ENCODE data around the gene PITPNC1. TPM values are rescaled to one million over a fixed set of nuclear protein-coding genes. Genes with fewer than 3 reads are reported as not detected.

The PITPNC1 gene
- polyA plus RNA-seq, 1 of the 3 experiments (the other 2 are of a cell fraction) = 18.4 TPM

- H3K27me3 ChIP-seq (ENCODE audit: insufficient read depth) = no peaks in the 10 kb centered on the region
- no peaks in the 10 kb centered on the region for H4K20me1 ChIP-seq (ENCODE audit: insufficient read depth)
- no peaks in the 10 kb centered on the region for H3K9me2 ChIP-seq
- H3K9me3 ChIP-seq = no peaks in the 10 kb centered on the region
- H3K27ac ChIP-seq (ENCODE audit: low read depth in 2 of 2, low read length in 1 of 2) = no peak overlapping the region
- H3F3A ChIP-seq (replicated peaks; ENCODE audit: insufficient read depth) = no peaks in the 10 kb centered on the region
- no peak overlapping the region for H2AFZ ChIP-seq (ENCODE audit: low read depth)
- no peak overlapping the region for H3K4me2 ChIP-seq
- no peaks in the 10 kb centered on the region for H3K36me3 ChIP-seq (replicated peaks in 1 of 2; ENCODE audit: control insufficient read depth in 1 of 2, insufficient read depth in 2 of 2, low read length in 1 of 2)
- no peak overlapping the region for H3K4me3 ChIP-seq (ENCODE audit: low read depth in 2 of 2, low read length in 1 of 2)
- 88% methylated on average over 5 of the region's 5 CpGs for WGBS (ENCODE audit: low lambda C conversion rate)
- DNase-seq = no peak
- H3K79me2 ChIP-seq (ENCODE audit: insufficient read depth) = no peaks in the 10 kb centered on the region; the same call in 1 of the 2 replicates
- no peak overlapping the region for H3K9ac ChIP-seq
- CTCF ChIA-PET = interaction anchor here (0.6 to 1.1 kb wide), 2 partner anchors 9 to 141 kb away, joined by 3 read pairs; no protein-coding TSS in a partner anchor
- peaks cover 0 to 18% of the 10 kb centered on the region in 2 experiments; a peak in 1 of 4 replicates for H3K4me1 ChIP-seq (ENCODE audit: control insufficient read depth in 1 of 2, insufficient read depth in 2 of 2, low read depth in 1 of 2, low read length in 1 of 2)
- POLR2A ChIA-PET = interaction anchor here (0.9 kb wide), 1 partner anchor 9 kb away, joined by 4 read pairs; no protein-coding TSS in a partner anchor
- TF ChIP-seq ZBTB33 (IDR thresholded peaks at IDR 0.05; ENCODE audit: borderline replicate concordance, low read depth) = no peak
- TF ChIP-seq TAF1 (IDR thresholded peaks at IDR 0.05; ENCODE audit: borderline replicate concordance, low read depth, low read length) = no peak
- no peak for TF ChIP-seq SIN3A (IDR thresholded peaks at IDR 0.05; ENCODE audit: borderline replicate concordance, low read depth, low read length)
- no peak for TF ChIP-seq TCF12 (IDR thresholded peaks at IDR 0.05)
- no peak for TF ChIP-seq EZH2phosphoT487 (IDR thresholded peaks at IDR 0.05; ENCODE audit: borderline replicate concordance, low read depth)
- TF ChIP-seq JUND (IDR thresholded peaks at IDR 0.05) = no peak
- no peak for TF ChIP-seq NFIC (IDR thresholded peaks at IDR 0.05; ENCODE audit: borderline replicate concordance)
Measured at GRCh38 chr17:67519801-67520251, 142.7 kb downstream of the PITPNC1 start.

- H3K27me3 ChIP-seq (ENCODE audit: insufficient read depth) = no peaks in the 10 kb centered on the region
- WGBS (ENCODE audit: low lambda C conversion rate) = 93% methylated on average over 13 of the region's 13 CpGs
- H2AFZ ChIP-seq (ENCODE audit: low read depth) = no peak overlapping the region
- H3K4me1 ChIP-seq (ENCODE audit: control insufficient read depth in 1 of 2, insufficient read depth in 2 of 2, low read depth in 1 of 2, low read length in 1 of 2) = peaks cover 0 to 12% of the 10 kb centered on the region in 2 experiments; a peak in 1 of 4 replicates
- H3K9me3 ChIP-seq = no peaks in the 10 kb centered on the region
- H3K4me3 ChIP-seq (ENCODE audit: low read depth in 2 of 2, low read length in 1 of 2) = no peak overlapping the region
- no peaks in the 10 kb centered on the region for H3K36me3 ChIP-seq (replicated peaks in 1 of 2; ENCODE audit: control insufficient read depth in 1 of 2, insufficient read depth in 2 of 2, low read length in 1 of 2)
- no peaks in the 10 kb centered on the region; the same call in 1 of the 2 replicates for H3K79me2 ChIP-seq (ENCODE audit: insufficient read depth)
- ChIA-PET POLR2A (interaction anchor here (0.9 kb wide), 1 partner anchor 9 kb away, joined by 4 read pairs; no protein-coding TSS in a partner anchor), CTCF (interaction anchor here (0.6 to 1.8 kb wide), 5 partner anchors 8 to 142 kb away, joined by 3 to 5 read pairs (median 3); no protein-coding TSS in a partner anchor)
- H4K20me1 ChIP-seq (ENCODE audit: insufficient read depth) = no peaks in the 10 kb centered on the region
- no peaks in the 10 kb centered on the region for H3K9me2 ChIP-seq
- H3F3A ChIP-seq (replicated peaks; ENCODE audit: insufficient read depth) = no peaks in the 10 kb centered on the region
- TF ChIP-seq EP300 (IDR thresholded peaks at IDR 0.05; ENCODE audit: borderline replicate concordance in 1 of 2, low read depth in 1 of 2, low read length in 1 of 2) (no peak), RXRA (IDR thresholded peaks at IDR 0.05; ENCODE audit: borderline replicate concordance, low read depth) (no peak), ZBTB33 (IDR thresholded peaks at IDR 0.05; ENCODE audit: borderline replicate concordance, low read depth) (no peak), NFIC (IDR thresholded peaks at IDR 0.05; ENCODE audit: borderline replicate concordance) (no peak), USF1 (IDR thresholded peaks at IDR 0.05; ENCODE audit: borderline replicate concordance, low read depth) (no peak), GABPA (IDR thresholded peaks at IDR 0.05; ENCODE audit: low read depth) (no peak), POLR2AphosphoS5 (IDR thresholded peaks at IDR 0.05; ENCODE audit: low read depth, low read length) (no peak), SMC3 (IDR thresholded peaks at IDR 0.05; ENCODE audit: low read depth, low read length) (no peak), GATA2 (CRISPR knock-in tag; IDR thresholded peaks at IDR 0.05) (no peak), MAX (IDR thresholded peaks at IDR 0.05; ENCODE audit: low read depth) (no peak), TCF12 (IDR thresholded peaks at IDR 0.05) (no peak), RFX5 (IDR thresholded peaks at IDR 0.05; ENCODE audit: low read length) (no peak), YY1 (IDR thresholded peaks at IDR 0.05; ENCODE audit: low read depth) (no peak), RCOR1 (IDR thresholded peaks at IDR 0.05; ENCODE audit: low read length) (no peak)
- H3K9ac ChIP-seq = no peak overlapping the region
- H3K27ac ChIP-seq (ENCODE audit: low read depth in 2 of 2, low read length in 1 of 2) = no peak overlapping the region
- no peak for DNase-seq
- H3K4me2 ChIP-seq = no peak overlapping the region
Measured at GRCh38 chr17:67520252-67520906, 143.3 kb downstream of the PITPNC1 start.
